Endothelial cell of umbilical vein (primary cell): ENCODE data around the gene TM4SF18. TPM values are rescaled to one million over a fixed set of nuclear protein-coding genes. Genes with fewer than 3 reads are reported as not detected.
A peak's percentile ranks its signal among the peaks of the same experiment; 100 is the strongest.

Source experiments
- BruUV-seq: library from RNA; stranded (reverse); fragments of 400-500 nt; replicated peaks from 2 replicates; lab custom pipeline; 2021; lab: Mats Ljungman, UMichigan
- CTCF ChIA-PET: fragments of 300-600, 350-600 bp; sonication (Branson Sonifier 250); formaldehyde crosslinking; loops from one replicate; lab custom pipeline; 2021; ENCODE audit warnings: antibody characterized with exemption, inconsistent platforms; lab: Charles Lee
- POLR2A ChIA-PET: fragments of 300-600, 350-600 bp; sonication (Branson Sonifier 250); formaldehyde crosslinking; loops from one replicate; lab custom pipeline; 2021; ENCODE audit warnings: antibody characterized with exemption, inconsistent platforms; lab: Charles Lee
- DNase-seq: peaks from one replicate; pipeline ENCODE4 v3.0.0-alpha.2; 2011; ENCODE audit warnings: low read depth, low spot score
- FAIRE-seq: peaks from 2 replicates; lab custom pipeline; 2011; peaks lifted over from hg19 to GRCh38; lab: Jason Lieb, UNC
- H2AFZ ChIP-seq: 2 replicates; pipeline ENCODE4 v1.6.0; 2012; ENCODE audit warnings: low read depth, low read length, control low read depth, inconsistent platforms
- H3K27ac ChIP-seq: 2 replicates; pipeline ENCODE4 v1.5.1; 2011; ENCODE audit warnings: low read depth, mild to moderate bottlenecking, control low read depth, low read length, moderate library complexity; ENCODE audit not compliant: insufficient read depth
- H3K27me3 ChIP-seq, 2 experiments: 2 replicates each; pipeline versions ENCODE4 v1.6.0 to v1.6.1; 2011; ENCODE audit warnings: low read length in 2 of 2, mixed read lengths in 1 of 2; ENCODE audit not compliant: control insufficient read depth in 2 of 2, insufficient read depth in 2 of 2
- H3K36me3 ChIP-seq, 2 experiments: 2 replicates in 1 of 2; 3 replicates in 1 of 2; pipeline ENCODE4 v1.5.1; 2011; ENCODE audit warnings: low read length in 2 of 2, mild to moderate bottlenecking in 1 of 2, moderate library complexity in 1 of 2; ENCODE audit not compliant: control insufficient read depth in 2 of 2, insufficient read depth in 2 of 2; ENCODE audit errors: extremely low read depth in 1 of 2
- H3K4me1 ChIP-seq: 3 replicates; pipeline ENCODE4 v1.5.1; 2011; ENCODE audit warnings: mild to moderate bottlenecking, low read length; ENCODE audit not compliant: control insufficient read depth, insufficient read depth; ENCODE audit errors: extremely low read depth
- H3K4me2 ChIP-seq: 2 replicates; pipeline ENCODE4 v1.6.1; 2011; ENCODE audit warnings: low read length, control low read depth, mixed read lengths; ENCODE audit not compliant: insufficient read depth
- H3K4me3 ChIP-seq, 3 experiments: fragments of 200-600 bp in 1 of 3; sonication (generic), shearing (Covaris generic) in 1 of 3; replicated peaks in 1 of 3; 2 replicates each; pipeline ENCODE4 v1.5.1; 2011 to 2016; ENCODE audit warnings: control low read depth in 3 of 3, low read length in 3 of 3, mild to moderate bottlenecking in 2 of 3, inconsistent platforms in 1 of 3, low read depth in 1 of 3, moderate library complexity in 1 of 3; ENCODE audit not compliant: insufficient read depth in 1 of 3
- H3K79me2 ChIP-seq: 2 replicates; pipeline ENCODE4 v1.6.0; 2012; ENCODE audit warnings: low read length, inconsistent platforms; ENCODE audit not compliant: control insufficient read depth, insufficient read depth
- H3K9ac ChIP-seq: replicated peaks from 2 replicates; pipeline ENCODE3; 2011; ENCODE audit warnings: low read length, control low read depth; ENCODE audit not compliant: insufficient read depth; ENCODE audit errors: extremely low read depth
- H3K9me1 ChIP-seq: replicated peaks from 3 replicates; pipeline ENCODE4 v1.6.0; 2011; ENCODE audit warnings: mild to moderate bottlenecking, low read length; ENCODE audit not compliant: control insufficient read depth, insufficient read depth; ENCODE audit errors: extremely low read depth
- H3K9me3 ChIP-seq: replicated peaks from 2 replicates; pipeline ENCODE4 v1.5.1; 2012; ENCODE audit warnings: low read length, inconsistent platforms; ENCODE audit not compliant: control insufficient read depth, insufficient read depth
- H4K20me1 ChIP-seq: replicated peaks from 2 replicates; pipeline ENCODE3; 2011; ENCODE audit warnings: mild to moderate bottlenecking, low read length; ENCODE audit not compliant: control insufficient read depth, insufficient read depth; ENCODE audit errors: extremely low read depth
- CTCF ChIP-seq, 2 donors: IDR thresholded peaks; 1 replicate in 1 of 2; 2 replicates in 1 of 2; pipeline ENCODE4 v1.5.1; 2011; ENCODE audit warnings: low read length in 2 of 2, mild to moderate bottlenecking in 2 of 2, moderate library complexity in 2 of 2, control low read depth in 1 of 2, inconsistent platforms in 1 of 2, low read depth in 1 of 2; ENCODE audit not compliant: insufficient read depth in 1 of 2; ENCODE audit errors: extremely low read depth in 1 of 2
- EZH2 ChIP-seq: IDR thresholded peaks from 2 replicates; pipeline ENCODE4 v1.6.1; 2012; ENCODE audit warnings: borderline replicate concordance, low read depth, mild to moderate bottlenecking, moderate library complexity, low read length, inconsistent platforms; ENCODE audit not compliant: severe bottlenecking
- FOS ChIP-seq: IDR thresholded peaks from 2 replicates; pipeline ENCODE4 v1.6.1; 2011; ENCODE audit warnings: mild to moderate bottlenecking, low read length, moderate library complexity, borderline replicate concordance; ENCODE audit not compliant: insufficient read depth
- GATA2 ChIP-seq: IDR thresholded peaks from 2 replicates; pipeline ENCODE4 v1.7.0; 2011; ENCODE audit warnings: low read depth, mild to moderate bottlenecking, moderate library complexity, mixed read lengths, low read length; ENCODE audit not compliant: insufficient read length, insufficient read depth
- JUN ChIP-seq: IDR thresholded peaks from 2 replicates; pipeline ENCODE4 v1.6.1; 2011; ENCODE audit warnings: borderline replicate concordance, low read depth; ENCODE audit not compliant: insufficient read length, insufficient read depth
- MAX ChIP-seq: IDR thresholded peaks from 2 replicates; pipeline ENCODE4 v1.6.1; 2011; ENCODE audit not compliant: insufficient read depth, insufficient read length
- MYC ChIP-seq: IDR thresholded peaks from one replicate; pipeline ENCODE4 v1.6.1; 2011; ENCODE audit warnings: mild to moderate bottlenecking, low read depth, low read length
- POLR2A ChIP-seq: IDR thresholded peaks from 2 replicates; pipeline ENCODE4 v1.6.1; 2012; ENCODE audit warnings: low read depth, mild to moderate bottlenecking, control low read depth, low read length
- POLR2AphosphoS5 ChIP-seq: IDR thresholded peaks from 2 replicates; pipeline ENCODE4 v1.6.1; 2012; ENCODE audit warnings: low read depth, mild to moderate bottlenecking, control low read depth, low read length, moderate library complexity; ENCODE audit not compliant: insufficient read depth
- dilution Hi-C: fragments of 300-500 bp; cut with MboI; formaldehyde crosslinking; loops from one replicate; pipeline ENCODE4 v1.15.0; 2019; ENCODE audit warnings: low sequenced_read_pairs; ENCODE audit not compliant: extremely low pct_ligation_motif_present
- intact Hi-C: fragments of 100-400 bp; cut with micrococcal nuclease; formaldehyde crosslinking; loops from one replicate; pipeline ENCODE4 v1.10.0; 2022
- polyA plus RNA-seq, 4 experiments: library from polyadenylated mRNA; depleted of rRNA in 3 of 4; stranded (reverse) in 3 of 4; unstranded in 1 of 4; fragments of >200 nt; gene quantifications; 2 replicates each; pipeline versions ENCODE4 v1.2.1 to v1.2.3, GENCODE V29; 2011 to 2012; ENCODE audit warnings: missing spikeins in 1 of 4
- total RNA-seq: library from RNA; stranded (reverse); gene quantifications from 2 replicates; pipeline ENCODE4 v1.2.3, GENCODE V29; 2021

TM4SF18 gene
- total and polyA plus RNA-seq, 2 donors (not counting 3 experiments of a cell fraction or from before 2014, with no cell fraction given) = 158 to 163 TPM

- peaks cover 50% of the 10 kb centered on the region for H3K79me2 ChIP-seq
- TF ChIP-seq GATA2 = no peak
- TF ChIP-seq POLR2AphosphoS5 = peak; percentile 48
- no peak for TF ChIP-seq MYC
- no peak for TF ChIP-seq MAX
- peak; percentile 74 for TF ChIP-seq POLR2A
- TF ChIP-seq EZH2 = no peak
- no peak for TF ChIP-seq FOS
- TF ChIP-seq CTCF (IDR thresholded peaks at IDR 0.05; ENCODE audit: extremely low read depth in 1 of 2, insufficient read depth in 1 of 2, low read depth in 1 of 2, low read length in 2 of 2) = peak in 1 of 2 donors; percentile 14
- no peak for TF ChIP-seq JUN
- POLR2A ChIA-PET = interaction anchor here (0.7 to 6.6 kb wide), 2 partner anchors 26 to 104 kb away, joined by 3 to 41 read pairs; no protein-coding TSS in a partner anchor
- H3K27me3 ChIP-seq = no peaks in the 10 kb centered on the region
- H3K27ac ChIP-seq = peak overlapping the region; percentile 90
- FAIRE-seq (peak; percentile 24), DNase-seq (peak; percentile 72)
- no peaks in the 10 kb centered on the region for H3K9me3 ChIP-seq
- peak overlapping the region; percentile 81 to 98 (median 93) for H3K4me3 ChIP-seq
- H3K36me3 ChIP-seq = peaks cover 10 to 23% of the 10 kb centered on the region in 2 experiments
- intact Hi-C loops = loop anchor here (2.0 to 10.0 kb wide), 3 partner anchors 17 to 421 kb away; no protein-coding TSS in a partner anchor
- H3K9me1 ChIP-seq = no peaks in the 10 kb centered on the region
- H2AFZ ChIP-seq = no peak overlapping the region
- H4K20me1 ChIP-seq = no peaks in the 10 kb centered on the region
- H3K9ac ChIP-seq = peak overlapping the region; percentile 97
- dilution Hi-C loops = no loop called here
- H3K4me2 ChIP-seq = peak overlapping the region; percentile 94
- CTCF ChIA-PET = interaction anchor here (0.7 to 9.7 kb wide), 9 partner anchors 20 to 420 kb away, joined by 3 to 125 read pairs (median 5); no protein-coding TSS in a partner anchor
- H3K4me1 ChIP-seq = peaks cover 60% of the 10 kb centered on the region
- BruUV-seq = TSS peak; percentile 34
Measured at GRCh38 chr3:149375501-149376196, 42.2 kb upstream of the TM4SF18 start.
